ENCODE results near the gene KCNJ5. TPM values are rescaled to one million over a fixed set of nuclear protein-coding genes. Genes with fewer than 3 reads are reported as not detected.

The KCNJ5 gene
- total and polyA plus RNA-seq, 10 of the 15 experiments (the other 5 are each of a cell fraction or from before 2014, with no cell fraction given), result 0.03 TPM; not detected in 8

DNA sequence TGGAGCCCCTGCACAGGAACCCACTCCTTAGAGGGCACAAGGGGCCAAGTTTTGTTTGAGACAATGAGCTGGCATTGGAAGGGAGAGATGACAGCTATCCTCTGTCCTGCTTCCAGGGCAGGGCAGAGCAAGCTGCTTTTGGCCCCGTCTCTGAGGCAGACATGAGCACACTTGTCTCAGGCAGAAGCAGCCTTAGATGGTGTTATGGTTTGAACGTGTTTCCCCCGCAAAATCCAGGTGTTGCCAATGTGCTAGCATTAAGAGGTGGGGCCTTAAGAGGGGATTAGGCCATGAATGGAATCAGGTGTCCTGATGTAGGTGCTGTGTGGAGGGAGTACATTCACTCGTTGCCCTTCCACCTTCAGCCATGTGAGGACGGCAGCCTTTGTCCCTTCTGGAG is 49.0 kb downstream of the KCNJ5 start:
- Histone ChIP-seq H3K27ac (ENCODE audit: control insufficient read depth, insufficient read depth) (no peak overlapping the region), H4K20me1 (ENCODE audit: control insufficient read depth, insufficient read depth) (no peaks in the 10 kb centered on the region; the same call in 1 of the 2 replicates), H2AFZ (ENCODE audit: control insufficient read depth, low read depth, low read length) (no peak overlapping the region), H3K9ac (ENCODE audit: control insufficient read depth, insufficient read depth, low read length) (no peak overlapping the region), H3K9me3 (replicated peaks; ENCODE audit: control insufficient read depth, insufficient read depth, low read length) (no peaks in the 10 kb centered on the region), H3K4me2 (ENCODE audit: control insufficient read depth, insufficient read depth) (no peak overlapping the region), H3K4me3 (no peak overlapping the region), H3K27me3 (replicated peaks in 1 of 2; ENCODE audit: control insufficient read depth in 2 of 2, insufficient read depth in 2 of 2, low read length in 1 of 2) (peaks cover 0 to 7% of the 10 kb centered on the region in 2 experiments; a peak in 2 of 4 replicates), H3K36me3 (ENCODE audit: control insufficient read depth in 2 of 2, insufficient read depth in 2 of 2, low read length in 1 of 2) (no peaks in the 10 kb centered on the region), H3K79me2 (ENCODE audit: control insufficient read depth, insufficient read depth, low read length) (no peaks in the 10 kb centered on the region), H3K4me1 (ENCODE audit: control insufficient read depth, insufficient read depth, low read length) (no peaks in the 10 kb centered on the region)
- CTCF ChIA-PET, result interaction anchor here (0.9 to 4.9 kb wide), 4 partner anchors 8 to 55 kb away, joined by 3 to 21 read pairs (median 4); no protein-coding TSS in a partner anchor
- SMC1A ChIA-PET (ENCODE audit: uncharacterized antibody, unreplicated experiment), result interaction anchor here (1.1 to 1.4 kb wide), 2 partner anchors 12 to 16 kb away, joined by 3 to 5 read pairs; no protein-coding TSS in a partner anchor
- POLR2A ChIA-PET, result no interaction called here
- BruUV-seq (replicated peaks), result no TSS peak
- FAIRE-seq (no peak), DNase-seq (ENCODE audit: low read depth, low spot score) (no peak), ATAC-seq (no peak)
- in situ Hi-C loops (cut with MboI) (no loop called here), intact Hi-C loops (cut with micrococcal nuclease; ENCODE audit: unreplicated experiment) (no loop called here)
- no peak for TF ChIP-seq MYC (IDR thresholded peaks at IDR 0.05; ENCODE audit: insufficient read depth, insufficient read length, insufficient replicate concordance, low read length, severe bottlenecking)
- TF ChIP-seq, protein P1, sequence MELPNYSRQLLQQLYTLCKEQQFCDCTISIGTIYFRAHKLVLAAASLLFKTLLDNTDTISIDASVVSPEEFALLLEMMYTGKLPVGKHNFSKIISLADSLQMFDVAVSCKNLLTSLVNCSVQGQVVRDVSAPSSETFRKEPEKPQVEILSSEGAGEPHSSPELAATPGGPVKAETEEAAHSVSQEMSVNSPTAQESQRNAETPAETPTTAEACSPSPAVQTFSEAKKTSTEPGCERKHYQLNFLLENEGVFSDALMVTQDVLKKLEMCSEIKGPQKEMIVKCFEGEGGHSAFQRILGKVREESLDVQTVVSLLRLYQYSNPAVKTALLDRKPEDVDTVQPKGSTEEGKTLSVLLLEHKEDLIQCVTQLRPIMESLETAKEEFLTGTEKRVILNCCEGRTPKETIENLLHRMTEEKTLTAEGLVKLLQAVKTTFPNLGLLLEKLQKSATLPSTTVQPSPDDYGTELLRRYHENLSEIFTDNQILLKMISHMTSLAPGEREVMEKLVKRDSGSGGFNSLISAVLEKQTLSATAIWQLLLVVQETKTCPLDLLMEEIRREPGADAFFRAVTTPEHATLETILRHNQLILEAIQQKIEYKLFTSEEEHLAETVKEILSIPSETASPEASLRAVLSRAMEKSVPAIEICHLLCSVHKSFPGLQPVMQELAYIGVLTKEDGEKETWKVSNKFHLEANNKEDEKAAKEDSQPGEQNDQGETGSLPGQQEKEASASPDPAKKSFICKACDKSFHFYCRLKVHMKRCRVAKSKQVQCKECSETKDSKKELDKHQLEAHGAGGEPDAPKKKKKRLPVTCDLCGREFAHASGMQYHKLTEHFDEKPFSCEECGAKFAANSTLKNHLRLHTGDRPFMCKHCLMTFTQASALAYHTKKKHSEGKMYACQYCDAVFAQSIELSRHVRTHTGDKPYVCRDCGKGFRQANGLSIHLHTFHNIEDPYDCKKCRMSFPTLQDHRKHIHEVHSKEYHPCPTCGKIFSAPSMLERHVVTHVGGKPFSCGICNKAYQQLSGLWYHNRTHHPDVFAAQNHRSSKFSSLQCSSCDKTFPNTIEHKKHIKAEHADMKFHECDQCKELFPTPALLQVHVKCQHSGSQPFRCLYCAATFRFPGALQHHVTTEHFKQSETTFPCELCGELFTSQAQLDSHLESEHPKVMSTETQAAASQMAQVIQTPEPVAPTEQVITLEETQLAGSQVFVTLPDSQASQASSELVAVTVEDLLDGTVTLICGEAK (IDR thresholded peaks at IDR 0.05; ENCODE audit: borderline replicate concordance), result no peak
- TF ChIP-seq PAX8 (IDR thresholded peaks at IDR 0.05), result no peak
- TF ChIP-seq, protein P2, sequence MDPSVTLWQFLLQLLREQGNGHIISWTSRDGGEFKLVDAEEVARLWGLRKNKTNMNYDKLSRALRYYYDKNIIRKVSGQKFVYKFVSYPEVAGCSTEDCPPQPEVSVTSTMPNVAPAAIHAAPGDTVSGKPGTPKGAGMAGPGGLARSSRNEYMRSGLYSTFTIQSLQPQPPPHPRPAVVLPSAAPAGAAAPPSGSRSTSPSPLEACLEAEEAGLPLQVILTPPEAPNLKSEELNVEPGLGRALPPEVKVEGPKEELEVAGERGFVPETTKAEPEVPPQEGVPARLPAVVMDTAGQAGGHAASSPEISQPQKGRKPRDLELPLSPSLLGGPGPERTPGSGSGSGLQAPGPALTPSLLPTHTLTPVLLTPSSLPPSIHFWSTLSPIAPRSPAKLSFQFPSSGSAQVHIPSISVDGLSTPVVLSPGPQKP (IDR thresholded peaks at IDR 0.05; ENCODE audit: low read depth, low read length), result no peak
- no peak for TF ChIP-seq ZNF217 (IDR thresholded peaks at IDR 0.05)
- TF ChIP-seq HDGF (IDR thresholded peaks at IDR 0.05), result no peak
- TF ChIP-seq EGR1 (IDR thresholded peaks at IDR 0.05; ENCODE audit: borderline replicate concordance in 1 of 2, low read depth in 2 of 2, low read length in 2 of 2), result no peak
- TF ChIP-seq NR2F1 (conservative IDR thresholded peaks at IDR 0.05), result no peak
- TF ChIP-seq, protein P3, sequence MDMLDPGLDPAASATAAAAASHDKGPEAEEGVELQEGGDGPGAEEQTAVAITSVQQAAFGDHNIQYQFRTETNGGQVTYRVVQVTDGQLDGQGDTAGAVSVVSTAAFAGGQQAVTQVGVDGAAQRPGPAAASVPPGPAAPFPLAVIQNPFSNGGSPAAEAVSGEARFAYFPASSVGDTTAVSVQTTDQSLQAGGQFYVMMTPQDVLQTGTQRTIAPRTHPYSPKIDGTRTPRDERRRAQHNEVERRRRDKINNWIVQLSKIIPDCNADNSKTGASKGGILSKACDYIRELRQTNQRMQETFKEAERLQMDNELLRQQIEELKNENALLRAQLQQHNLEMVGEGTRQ (IDR thresholded peaks at IDR 0.05; ENCODE audit: borderline replicate concordance, low read depth, low read length), result no peak
- RAD21 ChIA-PET (ENCODE audit: unreplicated experiment), result interaction anchor here (0.6 to 1.1 kb wide), 4 partner anchors 14 to 49 kb away, joined by 3 to 6 read pairs (median 4); no protein-coding TSS in a partner anchor
- WGBS (ENCODE audit: insufficient coverage, insufficient replicate concordance, low lambda C conversion rate, missing lambda C conversion rate), result 20% methylated on average over 5 of the region's 5 CpGs
